ENCODE data around the gene LRP2BP. TPM values are rescaled to one million over a fixed set of nuclear protein-coding genes. Genes with fewer than 3 reads are reported as not detected.

LRP2BP gene
- total RNA-seq, 2 experiments from 2014 or later, result 2.7 to 3.1 TPM

- intact Hi-C loops (cut with DNase I, micrococcal nuclease), result no loop called here
- H3K27me3 Mint-ChIP-seq, result no peaks in the 10 kb centered on the region
- ATAC-seq (ENCODE audit: poor library complexity) (no peak), DNase-seq (no peak)
- no peak overlapping the region for H3K27ac ChIP-seq (ENCODE audit: low read depth in 1 of 2, low read length in 2 of 2)
- ChIA-PET POLR2A (no interaction called here), CTCF (no interaction called here)
- H3K4me3 ChIP-seq (ENCODE audit: low read length), result no peak overlapping the region
- H3K9me3 Mint-ChIP-seq, result no peaks in the 10 kb centered on the region
- TF ChIP-seq CTCF (IDR thresholded peaks at IDR 0.05), result no peak
- peaks cover 18% of the 10 kb centered on the region for H3K4me1 ChIP-seq (ENCODE audit: insufficient read depth, low read length)
- H3K9me3 ChIP-seq (ENCODE audit: control insufficient read depth in 1 of 2, insufficient read depth in 1 of 2, low read length in 2 of 2), result no peaks in the 10 kb centered on the region
- peaks cover 11% of the 10 kb centered on the region for H3K36me3 ChIP-seq (ENCODE audit: insufficient read depth, low read length)
- no peak overlapping the region for H3K27ac Mint-ChIP-seq
- H3K4me1 Mint-ChIP-seq (ENCODE audit: low read depth), result peaks cover 32% of the 10 kb centered on the region
- no peaks in the 10 kb centered on the region for H3K27me3 ChIP-seq (ENCODE audit: control insufficient read depth in 1 of 2, insufficient read depth in 2 of 2, low read length in 2 of 2)
- H3K4me3 Mint-ChIP-seq, result no peak overlapping the region
- peaks cover 61% of the 10 kb centered on the region for H3K36me3 Mint-ChIP-seq (ENCODE audit: low read depth)
Measured at GRCh38 chr4:185343726-185344581, 51.8 kb downstream of the LRP2BP start.

GRCh38 chr4:185341841-185342240 is 53.9 kb downstream of the LRP2BP start:
- no peak for DNase-seq
- peaks cover 50% of the 10 kb centered on the region for H3K36me3 Mint-ChIP-seq (ENCODE audit: low read depth)
- TF ChIP-seq CTCF (IDR thresholded peaks at IDR 0.05), result no peak
- no peaks in the 10 kb centered on the region for H3K27me3 ChIP-seq (ENCODE audit: control insufficient read depth in 1 of 2, insufficient read depth in 2 of 2, low read length in 2 of 2)
- H3K4me3 ChIP-seq (ENCODE audit: low read length), result no peak overlapping the region
- no peaks in the 10 kb centered on the region for H3K27me3 Mint-ChIP-seq
- H3K4me1 Mint-ChIP-seq (ENCODE audit: low read depth), result peaks cover 32% of the 10 kb centered on the region
- H3K9me3 Mint-ChIP-seq, result no peaks in the 10 kb centered on the region
- POLR2A ChIA-PET, result no interaction called here
- H3K4me1 ChIP-seq (ENCODE audit: insufficient read depth, low read length), result peaks cover 18% of the 10 kb centered on the region
- no peak overlapping the region for H3K4me3 Mint-ChIP-seq
- no peak overlapping the region for H3K27ac ChIP-seq (ENCODE audit: low read depth in 1 of 2, low read length in 2 of 2)
- H3K9me3 ChIP-seq (ENCODE audit: control insufficient read depth in 1 of 2, insufficient read depth in 1 of 2, low read length in 2 of 2), result no peaks in the 10 kb centered on the region
- CTCF ChIA-PET, result no interaction called here
- peaks cover 7% of the 10 kb centered on the region for H3K36me3 ChIP-seq (ENCODE audit: insufficient read depth, low read length)
- ATAC-seq (ENCODE audit: poor library complexity), result no peak
- intact Hi-C loops (cut with DNase I, micrococcal nuclease), result no loop called here
- H3K27ac Mint-ChIP-seq, result no peak overlapping the region

- Mint-ChIP-seq H3K9me3 (no peaks in the 10 kb centered on the region), H3K27me3 (no peaks in the 10 kb centered on the region), H3K4me3 (no peak overlapping the region), H3K27ac (no peak overlapping the region), H3K36me3 (ENCODE audit: low read depth) (peaks cover 45% of the 10 kb centered on the region), H3K4me1 (ENCODE audit: low read depth) (peaks cover 32% of the 10 kb centered on the region)
- CTCF ChIA-PET, result no interaction called here
- peaks cover 4% of the 10 kb centered on the region for H3K36me3 ChIP-seq (ENCODE audit: insufficient read depth, low read length)
- no peak for DNase-seq
- no peak overlapping the region for H3K27ac ChIP-seq (ENCODE audit: low read depth in 1 of 2, low read length in 2 of 2)
- no peak for ATAC-seq (ENCODE audit: poor library complexity)
- H3K4me1 ChIP-seq (ENCODE audit: insufficient read depth, low read length), result peaks cover 18% of the 10 kb centered on the region
- no peaks in the 10 kb centered on the region for H3K9me3 ChIP-seq (ENCODE audit: control insufficient read depth in 1 of 2, insufficient read depth in 1 of 2, low read length in 2 of 2)
- TF ChIP-seq CTCF (IDR thresholded peaks at IDR 0.05), result no peak
- POLR2A ChIA-PET, result no interaction called here
- intact Hi-C loops (cut with DNase I, micrococcal nuclease), result no loop called here
- H3K4me3 ChIP-seq (ENCODE audit: low read length), result no peak overlapping the region
- H3K27me3 ChIP-seq (ENCODE audit: control insufficient read depth in 1 of 2, insufficient read depth in 2 of 2, low read length in 2 of 2), result no peaks in the 10 kb centered on the region
Measured at GRCh38 chr4:185341377-185341776, 54.3 kb downstream of the LRP2BP start.

Data from CD4-positive, alpha-beta T cell (primary cell).